Panc1 (cell line): ENCODE data around the gene RPL36AL. TPM values are rescaled to one million over a fixed set of nuclear protein-coding genes. Genes with fewer than 3 reads are reported as not detected.

ENCODE experiments used
- ATAC-seq: fragments of 200-7000 bp; cut with Tn5 transposase; 2 replicates; pipeline ENCODE4 v1.9.1; 2020; ENCODE audit warnings: mild to moderate bottlenecking, moderate library complexity
- BruUV-seq: library from RNA; stranded (reverse); fragments of 400-500 nt; replicated peaks from 2 replicates; lab custom pipeline; 2021; lab: Mats Ljungman, UMichigan
- CTCF ChIA-PET: fragments of 300-600 bp; sonication (Branson Sonifier 250); formaldehyde crosslinking; loops from one replicate; lab custom pipeline; 2022; ENCODE audit warnings: antibody characterized with exemption; lab: Charles Lee
- POLR2A ChIA-PET: fragments of 300-600 bp; sonication (Branson Sonifier 250); formaldehyde crosslinking; loops from one replicate; lab custom pipeline; 2022; ENCODE audit warnings: antibody characterized with exemption; lab: Charles Lee
- DNase-seq: peaks from one replicate; pipeline ENCODE4 v3.0.0-alpha.2; 2010; ENCODE audit warnings: low read depth, low spot score
- H3K27ac ChIP-seq: 2 replicates; pipeline ENCODE4 v1.5.1; 2011; ENCODE audit warnings: mild to moderate bottlenecking, low read length, inconsistent platforms
- H3K27me3 ChIP-seq: fragments of 200-500 bp; sonication (Bioruptor generic); 2 replicates; pipeline ENCODE4 v1.6.0; 2014; ENCODE audit warnings: low read length, inconsistent platforms; ENCODE audit not compliant: control insufficient read depth, insufficient read depth
- H3K36me3 ChIP-seq: fragments of 200-500 bp; sonication (Bioruptor generic); 2 replicates; pipeline ENCODE4 v1.5.1; 2014; ENCODE audit warnings: inconsistent platforms, mild to moderate bottlenecking, low read length, moderate library complexity; ENCODE audit not compliant: control insufficient read depth, insufficient read depth
- H3K4me1 ChIP-seq: 2 replicates; pipeline ENCODE4 v1.5.1; 2011; ENCODE audit warnings: inconsistent platforms, mild to moderate bottlenecking, low read length, moderate library complexity; ENCODE audit not compliant: control insufficient read depth, insufficient read depth
- H3K4me3 ChIP-seq, 2 experiments: 2 replicates each; pipeline ENCODE4 v1.5.1; 2011 to 2012; ENCODE audit warnings: low read depth in 2 of 2, low read length in 2 of 2, mild to moderate bottlenecking in 2 of 2, inconsistent platforms in 1 of 2, moderate library complexity in 1 of 2
- H3K9me3 ChIP-seq: fragments of 200-500 bp; sonication (Bioruptor generic); 2 replicates; pipeline ENCODE4 v1.5.1; 2014; ENCODE audit warnings: low read depth, mild to moderate bottlenecking, inconsistent platforms, low read length, moderate library complexity; ENCODE audit not compliant: control insufficient read depth, insufficient read depth
- POLR2AphosphoS5 ChIP-seq: IDR thresholded peaks from 2 replicates; pipeline ENCODE4 v1.6.1; 2012; ENCODE audit warnings: mild to moderate bottlenecking, low read depth, low read length, moderate library complexity
- SIN3A ChIP-seq: IDR thresholded peaks from 2 replicates; pipeline ENCODE4 v1.6.1; 2012; ENCODE audit warnings: low read depth, mild to moderate bottlenecking, low read length, moderate library complexity, borderline replicate concordance; ENCODE audit not compliant: insufficient read depth
- TCF7L2 ChIP-seq: IDR thresholded peaks from 2 replicates; pipeline ENCODE4 v1.6.1; 2011; ENCODE audit warnings: mild to moderate bottlenecking, low read depth, low read length, inconsistent platforms
- in situ Hi-C: cut with HindIII; loops from 2 replicates; pipeline ENCODE4 v1.10.0; 2016; ENCODE audit warnings: low sequenced_read_pairs, low pct_unique_long_range_greater_than_20kb
- intact Hi-C: fragments of 100-400 bp; cut with micrococcal nuclease; formaldehyde crosslinking; loops from one replicate; pipeline ENCODE4 v1.10.0; 2022; ENCODE audit not compliant: unreplicated experiment
- total RNA-seq: library from RNA; stranded (reverse); gene quantifications from one replicate; pipeline ENCODE4 v1.2.1, GENCODE V29; 2021; ENCODE audit not compliant: unreplicated experiment
- TF ChIP-seq, protein P1 (sequence below): fragments of 450-650 bp; IDR thresholded peaks from 2 replicates; pipeline ENCODE4 v1.5.1; 2017; ENCODE audit warnings: mild to moderate bottlenecking
- TF ChIP-seq, protein P2 (sequence below), 2 experiments: IDR thresholded peaks; 2 replicates each; pipeline ENCODE4 v1.6.1; 2011 to 2012; ENCODE audit warnings: low read depth in 2 of 2, control low read depth in 1 of 2, low read length in 1 of 2, mild to moderate bottlenecking in 1 of 2, moderate library complexity in 1 of 2; ENCODE audit not compliant: insufficient read depth in 1 of 2

Gene RPL36AL
- total RNA-seq, 1 experiment from 2014 or later: 136 TPM

DNA sequence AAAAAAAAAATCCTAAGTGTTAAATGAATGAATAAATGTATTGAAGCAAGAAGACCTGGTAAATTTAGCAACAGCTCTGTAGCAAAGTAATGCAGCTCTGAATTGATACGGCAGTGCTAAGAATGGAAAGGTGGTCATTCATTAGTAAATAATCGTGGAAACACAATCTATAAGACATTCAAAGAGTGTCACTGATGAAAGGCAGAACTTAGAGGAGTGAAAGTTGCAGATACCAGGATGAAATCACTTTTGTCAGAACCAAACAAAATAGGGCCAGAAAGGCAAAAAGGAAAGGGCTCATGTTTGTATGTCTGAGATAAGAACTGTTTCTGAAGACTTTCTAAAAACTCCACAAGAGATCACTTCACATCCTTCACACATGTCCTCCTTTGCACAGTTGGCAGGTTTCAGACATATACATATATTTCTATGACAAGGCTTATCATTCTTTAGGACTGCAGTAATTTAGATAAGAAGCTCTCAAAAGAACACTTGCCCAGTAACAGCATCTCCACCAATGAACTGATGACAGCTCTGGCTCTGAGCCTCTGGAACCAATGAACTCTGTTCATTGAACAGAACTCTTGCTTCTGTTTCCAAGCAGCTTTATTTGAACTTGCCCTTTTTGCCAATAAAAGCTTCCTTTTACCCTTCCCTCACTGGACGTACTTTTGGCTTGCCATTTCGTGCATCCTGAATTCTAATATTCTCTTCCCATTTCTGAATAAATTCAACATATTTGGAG is 25.9 kb downstream of the RPL36AL start:
- no peaks in the 10 kb centered on the region for H3K27me3 ChIP-seq
- no peaks in the 10 kb centered on the region for H3K9me3 ChIP-seq
- in situ Hi-C loops (no loop called here), intact Hi-C loops (no loop called here)
- ChIA-PET CTCF (interaction anchor here (1.2 kb wide), 1 partner anchor 8 kb away, joined by 4 read pairs; no protein-coding TSS in a partner anchor), POLR2A (no interaction called here)
- peak overlapping the region; percentile 5 for H3K27ac ChIP-seq
- TF ChIP-seq TCF7L2 (no peak), POLR2AphosphoS5 (no peak), SIN3A (no peak)
- TF ChIP-seq, protein P1, sequence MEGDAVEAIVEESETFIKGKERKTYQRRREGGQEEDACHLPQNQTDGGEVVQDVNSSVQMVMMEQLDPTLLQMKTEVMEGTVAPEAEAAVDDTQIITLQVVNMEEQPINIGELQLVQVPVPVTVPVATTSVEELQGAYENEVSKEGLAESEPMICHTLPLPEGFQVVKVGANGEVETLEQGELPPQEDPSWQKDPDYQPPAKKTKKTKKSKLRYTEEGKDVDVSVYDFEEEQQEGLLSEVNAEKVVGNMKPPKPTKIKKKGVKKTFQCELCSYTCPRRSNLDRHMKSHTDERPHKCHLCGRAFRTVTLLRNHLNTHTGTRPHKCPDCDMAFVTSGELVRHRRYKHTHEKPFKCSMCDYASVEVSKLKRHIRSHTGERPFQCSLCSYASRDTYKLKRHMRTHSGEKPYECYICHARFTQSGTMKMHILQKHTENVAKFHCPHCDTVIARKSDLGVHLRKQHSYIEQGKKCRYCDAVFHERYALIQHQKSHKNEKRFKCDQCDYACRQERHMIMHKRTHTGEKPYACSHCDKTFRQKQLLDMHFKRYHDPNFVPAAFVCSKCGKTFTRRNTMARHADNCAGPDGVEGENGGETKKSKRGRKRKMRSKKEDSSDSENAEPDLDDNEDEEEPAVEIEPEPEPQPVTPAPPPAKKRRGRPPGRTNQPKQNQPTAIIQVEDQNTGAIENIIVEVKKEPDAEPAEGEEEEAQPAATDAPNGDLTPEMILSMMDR: no peak
- TF ChIP-seq, protein P2, sequence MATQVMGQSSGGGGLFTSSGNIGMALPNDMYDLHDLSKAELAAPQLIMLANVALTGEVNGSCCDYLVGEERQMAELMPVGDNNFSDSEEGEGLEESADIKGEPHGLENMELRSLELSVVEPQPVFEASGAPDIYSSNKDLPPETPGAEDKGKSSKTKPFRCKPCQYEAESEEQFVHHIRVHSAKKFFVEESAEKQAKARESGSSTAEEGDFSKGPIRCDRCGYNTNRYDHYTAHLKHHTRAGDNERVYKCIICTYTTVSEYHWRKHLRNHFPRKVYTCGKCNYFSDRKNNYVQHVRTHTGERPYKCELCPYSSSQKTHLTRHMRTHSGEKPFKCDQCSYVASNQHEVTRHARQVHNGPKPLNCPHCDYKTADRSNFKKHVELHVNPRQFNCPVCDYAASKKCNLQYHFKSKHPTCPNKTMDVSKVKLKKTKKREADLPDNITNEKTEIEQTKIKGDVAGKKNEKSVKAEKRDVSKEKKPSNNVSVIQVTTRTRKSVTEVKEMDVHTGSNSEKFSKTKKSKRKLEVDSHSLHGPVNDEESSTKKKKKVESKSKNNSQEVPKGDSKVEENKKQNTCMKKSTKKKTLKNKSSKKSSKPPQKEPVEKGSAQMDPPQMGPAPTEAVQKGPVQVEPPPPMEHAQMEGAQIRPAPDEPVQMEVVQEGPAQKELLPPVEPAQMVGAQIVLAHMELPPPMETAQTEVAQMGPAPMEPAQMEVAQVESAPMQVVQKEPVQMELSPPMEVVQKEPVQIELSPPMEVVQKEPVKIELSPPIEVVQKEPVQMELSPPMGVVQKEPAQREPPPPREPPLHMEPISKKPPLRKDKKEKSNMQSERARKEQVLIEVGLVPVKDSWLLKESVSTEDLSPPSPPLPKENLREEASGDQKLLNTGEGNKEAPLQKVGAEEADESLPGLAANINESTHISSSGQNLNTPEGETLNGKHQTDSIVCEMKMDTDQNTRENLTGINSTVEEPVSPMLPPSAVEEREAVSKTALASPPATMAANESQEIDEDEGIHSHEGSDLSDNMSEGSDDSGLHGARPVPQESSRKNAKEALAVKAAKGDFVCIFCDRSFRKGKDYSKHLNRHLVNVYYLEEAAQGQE (IDR thresholded peaks at IDR 0.05; ENCODE audit: insufficient read depth in 1 of 2, low read depth in 2 of 2, low read length in 1 of 2): no peak
- ATAC-seq (no peak), DNase-seq (no peak)
- H3K4me3 ChIP-seq: no peak overlapping the region
- peaks cover 9% of the 10 kb centered on the region; the same call in 1 of the 2 replicates for H3K4me1 ChIP-seq
- BruUV-seq: no TSS peak
- H3K36me3 ChIP-seq: no peaks in the 10 kb centered on the region; the same call in 1 of the 2 replicates

DNA sequence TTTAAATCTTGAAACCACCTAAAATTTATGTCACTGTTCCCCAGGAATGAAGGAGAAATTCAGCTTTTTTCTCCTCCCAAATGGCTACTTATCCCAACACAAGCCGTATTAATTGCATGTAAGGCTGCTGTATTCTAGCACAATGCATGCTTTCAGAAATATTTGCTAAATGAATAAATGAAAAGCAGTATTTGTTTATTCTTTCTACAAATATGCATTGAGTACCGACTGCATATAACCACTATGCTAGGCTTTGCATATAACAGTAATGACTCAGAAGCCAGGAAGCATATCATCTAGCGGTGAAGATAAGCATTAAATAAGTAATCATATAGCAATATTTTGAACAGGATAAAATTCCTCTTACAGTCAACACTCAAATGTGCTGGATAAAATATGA is 27.4 kb downstream of the RPL36AL start:
- CTCF ChIA-PET: no interaction called here
- Histone ChIP-seq H3K27me3 (no peaks in the 10 kb centered on the region), H3K4me3 (no peak overlapping the region), H3K27ac (no peak overlapping the region), H3K9me3 (no peaks in the 10 kb centered on the region), H3K36me3 (no peaks in the 10 kb centered on the region; the same call in 1 of the 2 replicates), H3K4me1 (peaks cover 9% of the 10 kb centered on the region; the same call in 1 of the 2 replicates)
- TF ChIP-seq, protein P1: no peak
- TF ChIP-seq SIN3A (no peak), TCF7L2 (no peak), POLR2AphosphoS5 (no peak)
- TF ChIP-seq, protein P2 (IDR thresholded peaks at IDR 0.05; ENCODE audit: insufficient read depth in 1 of 2, low read depth in 2 of 2, low read length in 1 of 2): no peak
- no TSS peak for BruUV-seq
- ATAC-seq (peak; percentile 79), DNase-seq (no peak)
- POLR2A ChIA-PET: interaction anchor here (0.7 kb wide), 1 partner anchor 30 kb away, joined by 3 read pairs; no protein-coding TSS in a partner anchor
- in situ Hi-C loops (no loop called here), intact Hi-C loops (no loop called here)
